SK-N-SH (cell line): ENCODE data around the gene SPTAN1. TPM values are rescaled to one million over a fixed set of nuclear protein-coding genes. Genes with fewer than 3 reads are reported as not detected.

Experiments
- CTCF ChIA-PET: fragments of 300-600, 350-600 bp; formaldehyde crosslinking; extraction: SDS; loops from one replicate; lab custom pipeline; 2021; lab: Yijun Ruan, JAX
- POLR2A ChIA-PET: fragments of 350-600 bp; sonication (Branson Sonifier 250); formaldehyde crosslinking; extraction: SDS; loops from one replicate; lab custom pipeline; 2020; ENCODE audit warnings: antibody characterized with exemption, inconsistent platforms; lab: Yijun Ruan, JAX
- DNase-seq: peaks from one replicate; pipeline ENCODE4 v3.0.0; 2012
- H2AFZ ChIP-seq: fragments of 200-600 bp; sonication (generic); 2 replicates; pipeline ENCODE4 v1.8.1; 2016; ENCODE audit warnings: antibody characterized with exemption, mild to moderate bottlenecking, low read depth
- H3F3A ChIP-seq: fragments of 200-600 bp; sonication (generic); replicated peaks from 2 replicates; pipeline ENCODE3; 2016; ENCODE audit warnings: antibody characterized with exemption, mild to moderate bottlenecking; ENCODE audit not compliant: insufficient read depth
- H3K27ac ChIP-seq, 2 experiments: fragments of 200-500 bp in 1 of 2; fragments of 200-600 bp in 1 of 2; sonication (Bioruptor generic) in 1 of 2; sonication (generic), shearing (Covaris generic) in 1 of 2; 2 replicates each; pipeline versions ENCODE4 v1.5.1 to v1.6.1; 2014 to 2016; ENCODE audit warnings: low read depth in 2 of 2, inconsistent platforms in 1 of 2, low read length in 1 of 2, mild to moderate bottlenecking in 1 of 2, mixed read lengths in 1 of 2
- H3K27me3 ChIP-seq: fragments of 200-600 bp; sonication (generic), shearing (Covaris generic); 2 replicates; pipeline ENCODE4 v1.6.1; 2016; ENCODE audit warnings: mixed run types; ENCODE audit not compliant: insufficient read depth
- H3K36me3 ChIP-seq, 2 experiments: fragments of 200-500 bp in 1 of 2; fragments of 200-600 bp in 1 of 2; sonication (Bioruptor generic) in 1 of 2; sonication (generic) in 1 of 2; replicated peaks in 1 of 2; 2 replicates each; pipeline versions ENCODE3 to v1.5.1; 2014 to 2016; ENCODE audit warnings: low read length in 1 of 2, mild to moderate bottlenecking in 1 of 2; ENCODE audit not compliant: insufficient read depth in 2 of 2, control insufficient read depth in 1 of 2
- H3K4me1 ChIP-seq, 2 experiments: fragments of 200-500 bp in 1 of 2; fragments of 200-600 bp in 1 of 2; sonication (Bioruptor generic) in 1 of 2; sonication (generic), shearing (Covaris generic) in 1 of 2; 2 replicates each; pipeline versions ENCODE4 v1.5.1 to v1.6.1; 2014 to 2016; ENCODE audit warnings: low read depth in 1 of 2, low read length in 1 of 2, mixed run types in 1 of 2; ENCODE audit not compliant: insufficient read depth in 2 of 2, control insufficient read depth in 1 of 2
- H3K4me2 ChIP-seq: fragments of 200-600 bp; sonication (generic), shearing (Covaris generic); 2 replicates; pipeline ENCODE4 v1.6.1; 2017; ENCODE audit warnings: mixed run types
- H3K4me3 ChIP-seq, 2 experiments: fragments of 200-500 bp in 1 of 2; fragments of 200-600 bp in 1 of 2; sonication (Bioruptor generic) in 1 of 2; sonication (generic), shearing (Covaris generic) in 1 of 2; 2 replicates each; pipeline versions ENCODE4 v1.5.1 to v1.8.1; 2014 to 2016; ENCODE audit warnings: low read depth in 2 of 2, inconsistent platforms in 1 of 2, low read length in 1 of 2, mild to moderate bottlenecking in 1 of 2, mixed read lengths in 1 of 2, moderate library complexity in 1 of 2
- H3K79me2 ChIP-seq: fragments of 200-600 bp; sonication (generic); 2 replicates; pipeline ENCODE4 v1.8.1; 2017; ENCODE audit warnings: mild to moderate bottlenecking; ENCODE audit not compliant: insufficient read depth
- H3K9ac ChIP-seq: fragments of 200-600 bp; sonication (generic); 2 replicates; pipeline ENCODE4 v1.6.1; 2017; ENCODE audit warnings: mixed run types
- H3K9me2 ChIP-seq: fragments of 200-600 bp; sonication (generic); 2 replicates; pipeline ENCODE4 v1.6.1; 2017; ENCODE audit warnings: mixed run types
- H3K9me3 ChIP-seq: fragments of 200-600 bp; sonication (generic); 2 replicates; pipeline ENCODE4 v1.6.1; 2017; ENCODE audit warnings: mixed run types, mild to moderate bottlenecking, moderate library complexity
- H4K20me1 ChIP-seq: fragments of 200-600 bp; sonication (generic); 2 replicates; pipeline ENCODE4 v1.6.1; 2017; ENCODE audit warnings: mild to moderate bottlenecking, mixed run types; ENCODE audit not compliant: insufficient read depth
- CHD2 ChIP-seq: fragments of 150-350 bp; IDR thresholded peaks from 2 replicates; pipeline ENCODE4 v1.6.1; 2018; ENCODE audit warnings: low read length; ENCODE audit not compliant: partially characterized antibody
- ELF1 ChIP-seq: IDR thresholded peaks from 2 replicates; pipeline ENCODE4 v1.4.0; 2012
- EZH2phosphoT487 ChIP-seq: fragments of 200-600 bp; sonication (generic); IDR thresholded peaks from 2 replicates; pipeline ENCODE4 v1.6.1; 2017; ENCODE audit warnings: low read depth, mixed run types, mild to moderate bottlenecking, antibody characterized with exemption, moderate library complexity, borderline replicate concordance
- FOSL2 ChIP-seq: IDR thresholded peaks from 2 replicates; pipeline ENCODE4 v1.4.0; 2012; ENCODE audit warnings: low read depth, mild to moderate bottlenecking, moderate library complexity, borderline replicate concordance
- MEF2A ChIP-seq: IDR thresholded peaks from 2 replicates; pipeline ENCODE4 v1.4.0; 2012; ENCODE audit warnings: low read depth, borderline replicate concordance
- MXI1 ChIP-seq: IDR thresholded peaks from 2 replicates; pipeline ENCODE4 v1.6.1; 2012; ENCODE audit warnings: mild to moderate bottlenecking, low read depth, low read length, improper control_type of control experiment
- NFIC ChIP-seq: IDR thresholded peaks from 2 replicates; pipeline ENCODE4 v1.4.0; 2012; ENCODE audit warnings: borderline replicate concordance
- NRF1 ChIP-seq: IDR thresholded peaks from 2 replicates; pipeline ENCODE4 v1.6.1; 2012; ENCODE audit warnings: low read depth, mild to moderate bottlenecking, low read length
- RAD21 ChIP-seq: IDR thresholded peaks from 2 replicates; pipeline ENCODE4 v1.6.1; 2012; ENCODE audit warnings: mild to moderate bottlenecking, low read length
- RFX5 ChIP-seq: IDR thresholded peaks from 2 replicates; pipeline ENCODE4 v1.6.1; 2012; ENCODE audit warnings: mild to moderate bottlenecking, improper control_type of control experiment, low read length
- RXRA ChIP-seq: IDR thresholded peaks from 2 replicates; pipeline ENCODE4 v1.4.0; 2012; ENCODE audit warnings: low read depth, mild to moderate bottlenecking, borderline replicate concordance
- SIN3A ChIP-seq: IDR thresholded peaks from 2 replicates; pipeline ENCODE4 v1.6.1; 2012; ENCODE audit warnings: low read depth, mild to moderate bottlenecking, low read length, moderate library complexity, borderline replicate concordance
- SMC3 ChIP-seq: IDR thresholded peaks from 2 replicates; pipeline ENCODE4 v1.6.1; 2012; ENCODE audit warnings: low read depth, low read length, improper control_type of control experiment
- TEAD4 ChIP-seq: IDR thresholded peaks from 2 replicates; pipeline ENCODE4 v1.4.0; 2012; ENCODE audit warnings: mild to moderate bottlenecking, borderline replicate concordance; ENCODE audit not compliant: insufficient read depth
- YY1 ChIP-seq: IDR thresholded peaks from 2 replicates; pipeline ENCODE4 v1.4.0; 2012; ENCODE audit warnings: low read depth, mild to moderate bottlenecking
- WGBS: methylation state at CpG from one replicate; pipeline ENCODE4 v1.1.6; 2017; ENCODE audit warnings: low lambda C conversion rate; 5-methylcytosine and 5-hydroxymethylcytosine counted together
- polyA plus RNA-seq, 3 experiments: library from polyadenylated mRNA; depleted of rRNA; stranded (reverse); fragments of >200 nt; gene quantifications; 2 replicates each; pipeline ENCODE4 v1.2.3, GENCODE V29; 2012
- TF ChIP-seq, protein P1 (sequence below): IDR thresholded peaks from 2 replicates; pipeline ENCODE4; 2012
- TF ChIP-seq, protein P2 (sequence below): IDR thresholded peaks from 2 replicates; pipeline ENCODE4 v1.4.0; 2012; ENCODE audit warnings: low read depth, borderline replicate concordance
- TF ChIP-seq, protein P3 (sequence below): IDR thresholded peaks from 2 replicates; pipeline ENCODE4 v1.4.0; 2012; ENCODE audit warnings: low read depth
- TF ChIP-seq, protein P4 (sequence below): fragments of 150-350 bp; IDR thresholded peaks from 2 replicates; pipeline ENCODE4 v1.6.1; 2016; ENCODE audit warnings: mild to moderate bottlenecking, low read depth, low read length

Gene SPTAN1
- polyA plus RNA-seq, 1 of the 3 experiments (the other 2 are of a cell fraction) = 177 TPM

GRCh38 chr9:128565578-128565977, 13.2 kb downstream of the SPTAN1 start (continued):
- TF ChIP-seq, protein P1, sequence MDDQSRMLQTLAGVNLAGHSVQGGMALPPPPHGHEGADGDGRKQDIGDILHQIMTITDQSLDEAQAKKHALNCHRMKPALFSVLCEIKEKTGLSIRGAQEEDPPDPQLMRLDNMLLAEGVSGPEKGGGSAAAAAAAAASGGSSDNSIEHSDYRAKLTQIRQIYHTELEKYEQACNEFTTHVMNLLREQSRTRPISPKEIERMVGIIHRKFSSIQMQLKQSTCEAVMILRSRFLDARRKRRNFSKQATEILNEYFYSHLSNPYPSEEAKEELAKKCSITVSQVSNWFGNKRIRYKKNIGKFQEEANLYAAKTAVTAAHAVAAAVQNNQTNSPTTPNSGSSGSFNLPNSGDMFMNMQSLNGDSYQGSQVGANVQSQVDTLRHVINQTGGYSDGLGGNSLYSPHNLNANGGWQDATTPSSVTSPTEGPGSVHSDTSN = no peak

DNA sequence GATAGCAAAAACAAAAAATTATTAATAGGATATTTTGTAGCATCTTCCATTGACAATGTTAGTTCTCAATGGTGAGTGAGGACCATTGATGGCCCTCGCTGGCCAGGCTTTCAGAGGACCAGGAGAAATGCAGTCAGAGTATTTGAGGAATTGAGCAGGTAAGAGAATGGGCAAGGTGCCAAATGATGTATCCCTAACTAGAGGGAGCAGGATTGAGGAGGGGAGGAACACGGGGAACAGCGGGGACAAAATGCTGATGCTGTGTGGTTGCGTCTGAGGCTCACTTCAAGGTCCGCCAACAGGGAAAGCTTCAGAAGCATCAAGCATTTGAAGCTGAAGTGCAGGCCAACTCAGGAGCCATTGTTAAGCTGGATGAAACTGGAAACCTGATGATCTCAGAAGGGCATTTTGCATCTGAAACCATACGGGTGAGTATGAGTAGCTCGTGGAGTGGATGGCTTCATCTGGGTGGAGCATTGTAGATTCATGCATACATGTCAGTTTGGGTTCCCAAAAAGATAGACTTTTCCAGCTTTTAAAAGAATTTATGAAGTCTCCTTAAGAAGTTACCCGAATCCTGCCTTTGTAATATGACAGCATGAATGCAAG, 16.2 kb downstream of the SPTAN1 start:
- Histone ChIP-seq H3K27me3 (no peaks in the 10 kb centered on the region), H3K9me3 (no peaks in the 10 kb centered on the region), H3K4me2 (no peak overlapping the region), H3F3A (peaks cover 20% of the 10 kb centered on the region), H3K79me2 (peaks cover 84% of the 10 kb centered on the region), H2AFZ (no peak overlapping the region), H3K4me1 (no peaks in the 10 kb centered on the region), H4K20me1 (peaks cover 24% of the 10 kb centered on the region), H3K4me3 (no peak overlapping the region), H3K9me2 (no peaks in the 10 kb centered on the region), H3K36me3 (peaks cover 44 to 57% of the 10 kb centered on the region in 2 experiments), H3K27ac (no peak overlapping the region; a peak in 1 of 4 replicates), H3K9ac (no peak overlapping the region)
- ChIA-PET POLR2A (no interaction called here), CTCF (interaction anchor here (0.9 to 2.2 kb wide), 2 partner anchors 9 to 17 kb away, joined by 3 to 8 read pairs; partner anchors contain the start of gene SPTAN1)
- 74% methylated on average over 8 of the region's 8 CpGs for WGBS
- DNase-seq = no peak
- TF ChIP-seq, protein P1 = no peak
- peak; percentile 38; the same call in 1 of the 2 replicates for TF ChIP-seq NFIC
- TF ChIP-seq, protein P2, sequence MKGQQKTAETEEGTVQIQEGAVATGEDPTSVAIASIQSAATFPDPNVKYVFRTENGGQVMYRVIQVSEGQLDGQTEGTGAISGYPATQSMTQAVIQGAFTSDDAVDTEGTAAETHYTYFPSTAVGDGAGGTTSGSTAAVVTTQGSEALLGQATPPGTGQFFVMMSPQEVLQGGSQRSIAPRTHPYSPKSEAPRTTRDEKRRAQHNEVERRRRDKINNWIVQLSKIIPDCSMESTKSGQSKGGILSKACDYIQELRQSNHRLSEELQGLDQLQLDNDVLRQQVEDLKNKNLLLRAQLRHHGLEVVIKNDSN = no peak
- TF ChIP-seq TEAD4 = no peak
- no peak for TF ChIP-seq FOSL2

DNA sequence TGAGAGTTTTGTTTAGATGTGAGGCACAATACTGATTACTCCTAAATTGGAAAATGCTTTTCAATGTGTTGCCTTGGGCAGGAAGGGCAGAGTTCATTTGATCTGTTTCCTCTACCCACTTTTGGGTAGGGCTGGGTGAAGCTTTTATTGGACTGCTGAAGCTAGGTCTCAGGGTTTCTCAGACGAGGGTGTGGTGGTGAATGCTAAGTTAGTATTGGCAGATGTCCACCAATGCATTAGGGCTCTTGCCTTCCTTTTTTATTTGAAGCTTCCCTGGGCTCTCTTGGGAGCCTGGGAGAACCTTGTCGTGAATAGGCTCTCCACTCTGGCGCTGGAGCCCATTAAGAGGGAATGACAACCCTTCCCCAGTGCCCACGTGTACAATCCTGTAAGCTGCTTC, 23.1 kb downstream of the SPTAN1 start:
- Histone ChIP-seq H3K36me3 (peaks cover 76 to 79% of the 10 kb centered on the region in 2 experiments), H4K20me1 (no peaks in the 10 kb centered on the region), H3K27me3 (no peaks in the 10 kb centered on the region), H3K9me3 (no peaks in the 10 kb centered on the region), H3K4me3 (no peak overlapping the region), H3K4me2 (no peak overlapping the region), H2AFZ (no peak overlapping the region), H3K9ac (no peak overlapping the region), H3K9me2 (no peaks in the 10 kb centered on the region), H3K79me2 (peaks cover 27% of the 10 kb centered on the region), H3K27ac (no peak overlapping the region), H3F3A (peaks cover 4% of the 10 kb centered on the region), H3K4me1 (no peaks in the 10 kb centered on the region)
- POLR2A ChIA-PET = no interaction called here
- DNase-seq = no peak
- WGBS = 92% methylated on average over 4 of the region's 4 CpGs
- CTCF ChIA-PET = interaction anchor here (0.9 kb wide), 1 partner anchor 14 kb away, joined by 3 read pairs; no protein-coding TSS in a partner anchor
- TF ChIP-seq YY1 (no peak), RAD21 (no peak), SMC3 (no peak), SIN3A (no peak), NFIC (no peak), RXRA (no peak), MEF2A (no peak), MXI1 (no peak), RFX5 (no peak), ELF1 (no peak), NRF1 (no peak), CHD2 (no peak), EZH2phosphoT487 (no peak)
- TF ChIP-seq, protein P3, sequence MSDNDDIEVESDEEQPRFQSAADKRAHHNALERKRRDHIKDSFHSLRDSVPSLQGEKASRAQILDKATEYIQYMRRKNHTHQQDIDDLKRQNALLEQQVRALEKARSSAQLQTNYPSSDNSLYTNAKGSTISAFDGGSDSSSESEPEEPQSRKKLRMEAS = no peak
- TF ChIP-seq, protein P4, sequence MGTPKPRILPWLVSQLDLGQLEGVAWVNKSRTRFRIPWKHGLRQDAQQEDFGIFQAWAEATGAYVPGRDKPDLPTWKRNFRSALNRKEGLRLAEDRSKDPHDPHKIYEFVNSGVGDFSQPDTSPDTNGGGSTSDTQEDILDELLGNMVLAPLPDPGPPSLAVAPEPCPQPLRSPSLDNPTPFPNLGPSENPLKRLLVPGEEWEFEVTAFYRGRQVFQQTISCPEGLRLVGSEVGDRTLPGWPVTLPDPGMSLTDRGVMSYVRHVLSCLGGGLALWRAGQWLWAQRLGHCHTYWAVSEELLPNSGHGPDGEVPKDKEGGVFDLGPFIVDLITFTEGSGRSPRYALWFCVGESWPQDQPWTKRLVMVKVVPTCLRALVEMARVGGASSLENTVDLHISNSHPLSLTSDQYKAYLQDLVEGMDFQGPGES = no peak
- TF ChIP-seq, protein P2 = no peak
